HepG2 (cell line): ENCODE results near the gene MLST8. TPM values are rescaled to one million over a fixed set of nuclear protein-coding genes. Genes with fewer than 3 reads are reported as not detected.

ENCODE experiments used
- ATAC-seq: fragments of 200-7000 bp; cut with Tn5 transposase; 3 replicates; pipeline ENCODE4 v1.9.1; 2020; ENCODE audit warnings: mild to moderate bottlenecking, moderate library complexity
- BruUV-seq: library from RNA; stranded (reverse); fragments of 400-500 nt; replicated peaks from 2 replicates; lab custom pipeline; 2021; lab: Mats Ljungman, UMichigan
- CTCF ChIA-PET: fragments of 300-600 bp; formaldehyde crosslinking; extraction: SDS; loops from one replicate; lab custom pipeline; 2021; ENCODE audit warnings: low total read pairs, inconsistent platforms, low intra/inter-chr PET ratio; lab: Yijun Ruan, JAX
- POLR2A ChIA-PET: fragments of 350-600 bp; sonication (Branson Sonifier 250); formaldehyde crosslinking; loops from one replicate; lab custom pipeline; 2020; ENCODE audit warnings: antibody characterized with exemption, inconsistent platforms; lab: Yijun Ruan, JAX
- DNase-seq: peaks from one replicate; pipeline ENCODE4 v3.0.0-alpha.2; 2015; ENCODE audit warnings: low spot score
- FAIRE-seq: peaks from 3 replicates; lab custom pipeline; 2011; peaks lifted over from hg19 to GRCh38; lab: Jason Lieb, UNC
- H2AFZ ChIP-seq: one replicate; pipeline ENCODE4 v1.6.1; 2011; ENCODE audit warnings: low read length, inconsistent platforms
- H3K27ac ChIP-seq: fragments of 300-600 bp; 3 replicates; pipeline ENCODE4 v1.8.0; 2011; ENCODE audit warnings: mixed run types, mild to moderate bottlenecking, mixed read lengths, low read length, inconsistent platforms; ENCODE audit not compliant: insufficient read depth; ENCODE audit errors: extremely low read length
- H3K27me3 ChIP-seq, 2 experiments: fragments of 200-600 bp in 1 of 2; 2 replicates in 1 of 2; 3 replicates in 1 of 2; pipeline versions ENCODE4 v1.6.0 to v1.8.0; 2011; ENCODE audit warnings: low read length in 2 of 2, mild to moderate bottlenecking in 2 of 2, moderate library complexity in 2 of 2, inconsistent platforms in 1 of 2; ENCODE audit not compliant: insufficient read depth in 2 of 2, control insufficient read depth in 1 of 2
- H3K36me3 ChIP-seq, 2 experiments: fragments of 200-600 bp in 1 of 2; replicated peaks in 1 of 2; 2 replicates in 1 of 2; 3 replicates in 1 of 2; pipeline versions ENCODE4 v1.5.1 to v1.8.0; 2011; ENCODE audit warnings: low read length in 2 of 2, inconsistent platforms in 1 of 2; ENCODE audit not compliant: insufficient read depth in 2 of 2, control insufficient read depth in 1 of 2
- H3K4me1 ChIP-seq: 2 replicates; pipeline ENCODE4 v1.5.1; 2012; ENCODE audit warnings: low read length, inconsistent platforms; ENCODE audit not compliant: insufficient read depth
- H3K4me2 ChIP-seq: 2 replicates; pipeline ENCODE4 v1.6.0; 2011; ENCODE audit warnings: low read depth, low read length, inconsistent platforms
- H3K4me3 ChIP-seq, 3 experiments: fragments of 200-600 bp in 1 of 3; sonication (generic), shearing (Covaris generic) in 1 of 3; replicated peaks in 1 of 3; 2 replicates each; pipeline ENCODE4 v1.5.1; 2011 to 2016; ENCODE audit warnings: low read length in 3 of 3, inconsistent platforms in 2 of 3, low read depth in 2 of 3, mild to moderate bottlenecking in 2 of 3, control low read depth in 1 of 3, mixed read lengths in 1 of 3; ENCODE audit not compliant: insufficient read depth in 1 of 3
- H3K79me2 ChIP-seq: one replicate; pipeline ENCODE4 v1.6.1; 2011; ENCODE audit warnings: low read length, inconsistent platforms; ENCODE audit not compliant: insufficient read depth
- H3K9ac ChIP-seq: 2 replicates; pipeline ENCODE4 v1.6.0; 2011; ENCODE audit warnings: mild to moderate bottlenecking, low read depth, low read length, inconsistent platforms; ENCODE audit not compliant: insufficient read depth
- H3K9me3 ChIP-seq: 2 replicates; pipeline ENCODE4 v1.5.1; 2012; ENCODE audit warnings: mild to moderate bottlenecking, low read length
- H4K20me1 ChIP-seq: 2 replicates; pipeline ENCODE4 v1.6.0; 2011; ENCODE audit warnings: inconsistent platforms, mild to moderate bottlenecking, low read length, moderate library complexity; ENCODE audit not compliant: insufficient read depth
- ARNT2 ChIP-seq: sonication (generic); formaldehyde crosslinking; IDR thresholded peaks from 2 replicates; pipeline ENCODE4 v1.8.0; 2022; ENCODE audit warnings: mild to moderate bottlenecking, low read depth, missing genetic modification reagents, moderate library complexity
- GMEB2 ChIP-seq: IDR thresholded peaks from 2 replicates; pipeline ENCODE4 v1.6.1; 2016; ENCODE audit warnings: missing biosample characterization, missing genetic modification reagents, low read depth
- PRDM4 ChIP-seq: sonication (generic); formaldehyde crosslinking; IDR thresholded peaks from 2 replicates; pipeline ENCODE4 v1.9.0; 2021; ENCODE audit warnings: missing genetic modification reagents, borderline replicate concordance
- RBFOX2 ChIP-seq: fragments of 200-400 bp; formaldehyde crosslinking; IDR thresholded peaks from 2 replicates; pipeline ENCODE4 v1.6.1; 2017; ENCODE audit warnings: low read depth, mild to moderate bottlenecking, low read length
- SIX4 ChIP-seq: sonication (generic); formaldehyde crosslinking; IDR thresholded peaks from 2 replicates; pipeline ENCODE4 v1.4.0; 2020; ENCODE audit warnings: missing genetic modification reagents
- ZFP90 ChIP-seq: sonication (generic); formaldehyde crosslinking; IDR thresholded peaks from 2 replicates; pipeline ENCODE4 v1.8.0; 2022; ENCODE audit warnings: missing genetic modification reagents, mild to moderate bottlenecking, inconsistent platforms, borderline replicate concordance
- ZHX1 ChIP-seq: sonication (generic); formaldehyde crosslinking; IDR thresholded peaks from 2 replicates; pipeline ENCODE4 v1.8.1; 2022; ENCODE audit warnings: low read depth, mild to moderate bottlenecking, missing genetic modification reagents
- WGBS: methylation state at CpG from one replicate; pipeline ENCODE4 v1.1.6; 2017; ENCODE audit warnings: low lambda C conversion rate; 5-methylcytosine and 5-hydroxymethylcytosine counted together
- in situ Hi-C: cut with HindIII; loops from 2 replicates; pipeline ENCODE4 v1.10.0; 2017; ENCODE audit warnings: low pct_unique_long_range_greater_than_20kb; ENCODE audit not compliant: extremely low pct_ligation_motif_present
- intact Hi-C: fragments of 100-400 bp; cut with micrococcal nuclease; formaldehyde crosslinking; loops from one replicate; pipeline ENCODE4 v1.10.0; 2022; ENCODE audit not compliant: unreplicated experiment
- polyA plus RNA-seq, 8 experiments: library from polyadenylated mRNA; depleted of rRNA in 3 of 8; stranded (reverse) in 7 of 8; unstranded in 1 of 8; fragments of >200 nt; fragmentation: Illumina TruSeq in 4 of 8; extraction: Trizol in 4 of 8; gene quantifications; 2 replicates each; pipeline versions ENCODE4 v1.2.1 to v1.2.3, GENCODE V29; 2011 to 2016; ENCODE audit warnings: low read depth in 4 of 8, missing spikeins in 1 of 8, mixed read lengths in 1 of 8; ENCODE audit not compliant: insufficient read depth in 1 of 8
- total RNA-seq, 5 experiments: library from RNA; depleted of rRNA; stranded (reverse); fragments of >200 nt; fragmentation: Illumina TruSeq; extraction: Trizol; gene quantifications; 2 replicates each; pipeline ENCODE4 v1.2.3, GENCODE V29; 2016; ENCODE audit warnings: low read depth in 1 of 5

MLST8 gene
- total and polyA plus RNA-seq, 2 of the 13 experiments (the other 11 are each of a cell fraction or from before 2014, with no cell fraction given), result 30.8 to 72.7 TPM

GRCh38 chr16:2158262-2158638, 47.0 kb upstream of the MLST8 start (continued):
- TF ChIP-seq ZHX1 (CRISPR knock-in tag) (no peak), ZFP90 (CRISPR knock-in tag) (0 out of 2 replicates have a peak, but pooled peaks have one; percentile 25), SIX4 (CRISPR knock-in tag) (no peak)

GRCh38 chr16:2159175-2159838, 45.9 kb upstream of the MLST8 start:
- H3K4me3 ChIP-seq, result no peak overlapping the region
- no peak overlapping the region for H3K9ac ChIP-seq
- 0 out of 2 replicates have a peak overlapping the region, but pooled peaks have one; percentile 95 for H3K4me2 ChIP-seq

More at GRCh38 chr16:2159175-2159838, 45.9 kb upstream of the MLST8 start:
- Histone ChIP-seq H3K9me3 (no peaks in the 10 kb centered on the region), H2AFZ (no peak overlapping the region), H3K27ac (no peak overlapping the region), H3K79me2 (peaks cover 68% of the 10 kb centered on the region), H3K27me3 (no peaks in the 10 kb centered on the region; a peak in 1 of 5 replicates), H3K4me1 (peaks cover 76% of the 10 kb centered on the region), H3K36me3 (no peaks in the 10 kb centered on the region; a peak in 2 of 5 replicates), H4K20me1 (peaks cover 45% of the 10 kb centered on the region)
- TF ChIP-seq RBFOX2, result 0 out of 2 replicates have a peak, but pooled peaks have one; percentile 30
- no peak for TF ChIP-seq PRDM4 (CRISPR knock-in tag)
- no peak for TF ChIP-seq ARNT2 (CRISPR knock-in tag)
- TF ChIP-seq GMEB2 (CRISPR knock-in tag), result no peak
- no peak for DNase-seq
- ChIA-PET CTCF (no interaction called here), POLR2A (no interaction called here)
- BruUV-seq, result no TSS peak
- intact Hi-C loops (no loop called here), in situ Hi-C loops (no loop called here)
- no peak for FAIRE-seq
- ATAC-seq, result no peak
- WGBS, result 94% methylated on average over 12 of the region's 24 CpGs
